ENCODE data around the gene ZNRF1. TPM values are rescaled to one million over a fixed set of nuclear protein-coding genes. Genes with fewer than 3 reads are reported as not detected.

The ZNRF1 gene
- total and polyA plus RNA-seq, 2 of the 13 experiments (the other 11 are each of a cell fraction or from before 2014, with no cell fraction given): 43.9 to 58.7 TPM

DNA sequence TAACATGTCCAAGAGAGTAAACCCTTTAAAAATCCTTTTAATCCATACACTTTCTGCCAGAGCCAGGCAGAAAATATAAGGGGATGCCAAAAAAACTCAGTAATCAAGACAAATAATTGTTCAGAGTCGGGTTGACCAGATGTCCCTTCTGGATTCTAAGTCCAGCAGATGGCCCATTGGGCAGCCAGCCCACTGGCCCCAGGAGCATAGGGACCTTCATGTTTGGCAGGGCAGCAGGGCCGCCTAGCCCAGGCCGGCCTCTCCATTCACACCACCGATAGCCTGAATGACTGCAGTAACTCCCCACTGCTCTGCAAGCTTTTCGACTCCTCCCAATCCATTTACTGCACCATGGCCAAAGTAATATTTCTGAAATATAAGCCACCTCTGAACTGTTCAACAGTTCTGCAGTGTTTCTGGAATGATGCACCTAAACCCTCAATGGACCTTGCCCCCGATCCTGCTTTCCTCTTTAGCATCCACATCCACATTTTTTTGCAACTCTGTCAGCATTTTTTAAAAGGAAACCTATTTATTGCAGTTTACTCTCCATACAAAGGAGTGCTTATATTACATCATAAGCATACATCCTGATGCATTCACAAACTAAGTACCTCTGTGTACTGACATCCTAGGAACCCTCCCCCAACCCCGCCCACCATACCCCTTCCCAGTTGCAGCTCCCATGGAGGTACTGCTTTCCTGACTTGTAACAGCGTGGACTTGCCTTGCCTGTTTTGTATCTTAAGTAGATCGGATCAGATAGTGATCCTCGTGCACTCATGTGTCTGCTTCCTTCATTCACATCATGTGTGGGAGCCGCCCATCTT is 71.4 kb downstream of the ZNRF1 start (continued):
- TF ChIP-seq, protein P1, sequence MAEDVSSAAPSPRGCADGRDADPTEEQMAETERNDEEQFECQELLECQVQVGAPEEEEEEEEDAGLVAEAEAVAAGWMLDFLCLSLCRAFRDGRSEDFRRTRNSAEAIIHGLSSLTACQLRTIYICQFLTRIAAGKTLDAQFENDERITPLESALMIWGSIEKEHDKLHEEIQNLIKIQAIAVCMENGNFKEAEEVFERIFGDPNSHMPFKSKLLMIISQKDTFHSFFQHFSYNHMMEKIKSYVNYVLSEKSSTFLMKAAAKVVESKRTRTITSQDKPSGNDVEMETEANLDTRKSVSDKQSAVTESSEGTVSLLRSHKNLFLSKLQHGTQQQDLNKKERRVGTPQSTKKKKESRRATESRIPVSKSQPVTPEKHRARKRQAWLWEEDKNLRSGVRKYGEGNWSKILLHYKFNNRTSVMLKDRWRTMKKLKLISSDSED (CRISPR knock-in tag; IDR thresholded peaks at IDR 0.05): no peak
- TF ChIP-seq SNAI1 (CRISPR knock-in tag; IDR thresholded peaks at IDR 0.05; ENCODE audit: borderline replicate concordance) (no peak), ZFP41 (CRISPR knock-in tag; IDR thresholded peaks at IDR 0.05; ENCODE audit: borderline replicate concordance) (no peak), BRD4 (CRISPR knock-in tag; IDR thresholded peaks at IDR 0.05) (no peak), RXRA (CRISPR knock-in tag; IDR thresholded peaks at IDR 0.05) (no peak; the same call in 1 of the 2 replicates), REPIN1 (CRISPR knock-in tag; IDR thresholded peaks at IDR 0.05; ENCODE audit: borderline replicate concordance, low read depth) (peak; percentile 53; the same call in 1 of the 2 replicates), ZNF839 (CRISPR knock-in tag; IDR thresholded peaks at IDR 0.05; ENCODE audit: borderline replicate concordance) (no peak), MXI1 (IDR thresholded peaks at IDR 0.05; ENCODE audit: borderline replicate concordance, low read depth, low read length) (peak; percentile 50; the same call in 1 of the 3 replicates), FOXM1 (CRISPR knock-in tag; IDR thresholded peaks at IDR 0.05) (peak; percentile 59; the same call in 1 of the 2 replicates), RBAK (CRISPR knock-in tag; IDR thresholded peaks at IDR 0.05) (no peak), GATAD1 (CRISPR knock-in tag; IDR thresholded peaks at IDR 0.05) (peak; percentile 51; the same call in 1 of the 2 replicates), ZSCAN25 (CRISPR knock-in tag; IDR thresholded peaks at IDR 0.05) (no peak), ZSCAN12 (CRISPR knock-in tag; IDR thresholded peaks at IDR 0.05) (no peak)
- TF ChIP-seq, protein P2, sequence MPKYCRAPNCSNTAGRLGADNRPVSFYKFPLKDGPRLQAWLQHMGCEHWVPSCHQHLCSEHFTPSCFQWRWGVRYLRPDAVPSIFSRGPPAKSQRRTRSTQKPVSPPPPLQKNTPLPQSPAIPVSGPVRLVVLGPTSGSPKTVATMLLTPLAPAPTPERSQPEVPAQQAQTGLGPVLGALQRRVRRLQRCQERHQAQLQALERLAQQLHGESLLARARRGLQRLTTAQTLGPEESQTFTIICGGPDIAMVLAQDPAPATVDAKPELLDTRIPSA (CRISPR knock-in tag; IDR thresholded peaks at IDR 0.05; ENCODE audit: borderline replicate concordance): no peak
- TF ChIP-seq, protein P3, sequence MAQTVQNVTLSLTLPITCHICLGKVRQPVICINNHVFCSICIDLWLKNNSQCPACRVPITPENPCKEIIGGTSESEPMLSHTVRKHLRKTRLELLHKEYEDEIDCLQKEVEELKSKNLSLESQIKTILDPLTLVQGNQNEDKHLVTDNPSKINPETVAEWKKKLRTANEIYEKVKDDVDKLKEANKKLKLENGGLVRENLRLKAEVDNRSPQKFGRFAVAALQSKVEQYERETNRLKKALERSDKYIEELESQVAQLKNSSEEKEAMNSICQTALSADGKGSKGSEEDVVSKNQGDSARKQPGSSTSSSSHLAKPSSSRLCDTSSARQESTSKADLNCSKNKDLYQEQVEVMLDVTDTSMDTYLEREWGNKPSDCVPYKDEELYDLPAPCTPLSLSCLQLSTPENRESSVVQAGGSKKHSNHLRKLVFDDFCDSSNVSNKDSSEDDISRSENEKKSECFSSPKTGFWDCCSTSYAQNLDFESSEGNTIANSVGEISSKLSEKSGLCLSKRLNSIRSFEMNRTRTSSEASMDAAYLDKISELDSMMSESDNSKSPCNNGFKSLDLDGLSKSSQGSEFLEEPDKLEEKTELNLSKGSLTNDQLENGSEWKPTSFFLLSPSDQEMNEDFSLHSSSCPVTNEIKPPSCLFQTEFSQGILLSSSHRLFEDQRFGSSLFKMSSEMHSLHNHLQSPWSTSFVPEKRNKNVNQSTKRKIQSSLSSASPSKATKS (CRISPR knock-in tag; IDR thresholded peaks at IDR 0.05): no peak
- TF ChIP-seq, protein P4, sequence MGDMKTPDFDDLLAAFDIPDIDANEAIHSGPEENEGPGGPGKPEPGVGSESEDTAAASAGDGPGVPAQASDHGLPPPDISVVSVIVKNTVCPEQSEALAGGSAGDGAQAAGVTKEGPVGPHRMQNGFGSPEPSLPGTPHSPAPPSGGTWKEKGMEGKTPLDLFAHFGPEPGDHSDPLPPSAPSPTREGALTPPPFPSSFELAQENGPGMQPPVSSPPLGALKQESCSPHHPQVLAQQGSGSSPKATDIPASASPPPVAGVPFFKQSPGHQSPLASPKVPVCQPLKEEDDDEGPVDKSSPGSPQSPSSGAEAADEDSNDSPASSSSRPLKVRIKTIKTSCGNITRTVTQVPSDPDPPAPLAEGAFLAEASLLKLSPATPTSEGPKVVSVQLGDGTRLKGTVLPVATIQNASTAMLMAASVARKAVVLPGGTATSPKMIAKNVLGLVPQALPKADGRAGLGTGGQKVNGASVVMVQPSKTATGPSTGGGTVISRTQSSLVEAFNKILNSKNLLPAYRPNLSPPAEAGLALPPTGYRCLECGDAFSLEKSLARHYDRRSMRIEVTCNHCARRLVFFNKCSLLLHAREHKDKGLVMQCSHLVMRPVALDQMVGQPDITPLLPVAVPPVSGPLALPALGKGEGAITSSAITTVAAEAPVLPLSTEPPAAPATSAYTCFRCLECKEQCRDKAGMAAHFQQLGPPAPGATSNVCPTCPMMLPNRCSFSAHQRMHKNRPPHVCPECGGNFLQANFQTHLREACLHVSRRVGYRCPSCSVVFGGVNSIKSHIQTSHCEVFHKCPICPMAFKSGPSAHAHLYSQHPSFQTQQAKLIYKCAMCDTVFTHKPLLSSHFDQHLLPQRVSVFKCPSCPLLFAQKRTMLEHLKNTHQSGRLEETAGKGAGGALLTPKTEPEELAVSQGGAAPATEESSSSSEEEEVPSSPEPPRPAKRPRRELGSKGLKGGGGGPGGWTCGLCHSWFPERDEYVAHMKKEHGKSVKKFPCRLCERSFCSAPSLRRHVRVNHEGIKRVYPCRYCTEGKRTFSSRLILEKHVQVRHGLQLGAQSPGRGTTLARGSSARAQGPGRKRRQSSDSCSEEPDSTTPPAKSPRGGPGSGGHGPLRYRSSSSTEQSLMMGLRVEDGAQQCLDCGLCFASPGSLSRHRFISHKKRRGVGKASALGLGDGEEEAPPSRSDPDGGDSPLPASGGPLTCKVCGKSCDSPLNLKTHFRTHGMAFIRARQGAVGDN (CRISPR knock-in tag; IDR thresholded peaks at IDR 0.05): peak; percentile 76
- TF ChIP-seq, protein P5, sequence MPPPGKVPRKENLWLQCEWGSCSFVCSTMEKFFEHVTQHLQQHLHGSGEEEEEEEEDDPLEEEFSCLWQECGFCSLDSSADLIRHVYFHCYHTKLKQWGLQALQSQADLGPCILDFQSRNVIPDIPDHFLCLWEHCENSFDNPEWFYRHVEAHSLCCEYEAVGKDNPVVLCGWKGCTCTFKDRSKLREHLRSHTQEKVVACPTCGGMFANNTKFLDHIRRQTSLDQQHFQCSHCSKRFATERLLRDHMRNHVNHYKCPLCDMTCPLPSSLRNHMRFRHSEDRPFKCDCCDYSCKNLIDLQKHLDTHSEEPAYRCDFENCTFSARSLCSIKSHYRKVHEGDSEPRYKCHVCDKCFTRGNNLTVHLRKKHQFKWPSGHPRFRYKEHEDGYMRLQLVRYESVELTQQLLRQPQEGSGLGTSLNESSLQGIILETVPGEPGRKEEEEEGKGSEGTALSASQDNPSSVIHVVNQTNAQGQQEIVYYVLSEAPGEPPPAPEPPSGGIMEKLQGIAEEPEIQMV (CRISPR knock-in tag; IDR thresholded peaks at IDR 0.05; ENCODE audit: low read depth): no peak

All from HepG2 (cell line).